K562 (cell line): ENCODE data around the gene SBK3. TPM values are rescaled to one million over a fixed set of nuclear protein-coding genes. Genes with fewer than 3 reads are reported as not detected.

ENCODE experiments used
- CBFA2T2 ChIP-seq: fragments of 450-650 bp; conservative IDR thresholded peaks from 2 replicates; pipeline ENCODE4 v1.6.1; 2017; ENCODE audit warnings: mild to moderate bottlenecking
- ESRRB ChIP-seq: fragments of 250-450 bp; sonication (Bioruptor Pico); IDR thresholded peaks from 2 replicates; pipeline ENCODE4 v1.5.0; 2020; ENCODE audit warnings: mild to moderate bottlenecking, moderate library complexity, borderline replicate concordance
- FOXM1 ChIP-seq, 2 experiments: fragments of 450-650 bp in 1 of 2; sonication (generic) in 1 of 2; formaldehyde crosslinking in 1 of 2; IDR thresholded peaks; 2 replicates each; pipeline versions ENCODE4 v1.6.1 to v1.9.0; 2017 to 2022; ENCODE audit warnings: low read depth in 2 of 2, mild to moderate bottlenecking in 2 of 2, missing genetic modification reagents in 1 of 2, moderate library complexity in 1 of 2
- MCM7 ChIP-seq, 2 experiments: fragments of 450-650 bp; IDR thresholded peaks; 2 replicates each; pipeline ENCODE4 v1.6.1; 2016 to 2018
- MTF1 ChIP-seq: fragments of 250-450 bp; sonication (Bioruptor Pico); IDR thresholded peaks from 2 replicates; pipeline ENCODE4 v1.9.0; 2021; ENCODE audit warnings: moderate library complexity, mild to moderate bottlenecking, inconsistent platforms, borderline replicate concordance
- MYBL2 ChIP-seq, 2 experiments: fragments of 450-650 bp in 1 of 2; sonication (generic) in 1 of 2; formaldehyde crosslinking in 1 of 2; IDR thresholded peaks; 2 replicates each; pipeline versions ENCODE4 v1.6.1 to v1.8.1; 2017 to 2022; ENCODE audit warnings: borderline replicate concordance in 1 of 2, inconsistent platforms in 1 of 2, low read depth in 1 of 2, mild to moderate bottlenecking in 1 of 2, missing genetic modification reagents in 1 of 2, moderate library complexity in 1 of 2
- NKRF ChIP-seq: fragments of 450-650 bp; IDR thresholded peaks from 2 replicates; pipeline ENCODE4 v1.6.1; 2016; ENCODE audit warnings: borderline replicate concordance
- RCOR1 ChIP-seq, 2 experiments: IDR thresholded peaks; 2 replicates each; pipeline ENCODE4 v1.6.1; 2012; ENCODE audit warnings: low read depth in 2 of 2, low read length in 2 of 2, borderline replicate concordance in 1 of 2, improper control_type of control experiment in 1 of 2
- RREB1 ChIP-seq: fragments of 250-450 bp; sonication (Bioruptor Pico); IDR thresholded peaks from 2 replicates; pipeline ENCODE4 v1.4.0; 2020
- SMAD2 ChIP-seq: fragments of 150-350 bp; IDR thresholded peaks from 2 replicates; pipeline ENCODE4 v1.6.1; 2014; ENCODE audit warnings: low read depth, mild to moderate bottlenecking, low read length
- SREBF2 ChIP-seq: sonication (generic); formaldehyde crosslinking; IDR thresholded peaks from 2 replicates; pipeline ENCODE4 v1.4.0; 2020; ENCODE audit warnings: mild to moderate bottlenecking, missing genetic modification reagents
- SRSF9 ChIP-seq: fragments of 200-400 bp; formaldehyde crosslinking; IDR thresholded peaks from 2 replicates; pipeline ENCODE4 v1.6.1; 2017; ENCODE audit warnings: low read depth, low read length, borderline replicate concordance
- YBX1 ChIP-seq: fragments of 450-650 bp; IDR thresholded peaks from 2 replicates; pipeline ENCODE4 v1.7.1; 2016; ENCODE audit warnings: mild to moderate bottlenecking
- ZNF354B ChIP-seq: fragments of 250-450 bp; sonication (Bioruptor Pico); IDR thresholded peaks from 2 replicates; pipeline ENCODE4 v1.4.0; 2020
- ZNF41 ChIP-seq: fragments of 250-450 bp; sonication (Bioruptor Pico); conservative IDR thresholded peaks from 2 replicates; pipeline ENCODE4 v1.4.0; 2020; ENCODE audit warnings: mild to moderate bottlenecking
- ZNF449 ChIP-seq: fragments of 250-450 bp; sonication (Bioruptor Pico); IDR thresholded peaks from 2 replicates; pipeline ENCODE4 v1.8.0; 2022; ENCODE audit warnings: moderate library complexity, mild to moderate bottlenecking, inconsistent platforms
- ZNF561 ChIP-seq: fragments of 450-650 bp; formaldehyde crosslinking; conservative IDR thresholded peaks from 2 replicates; pipeline ENCODE4 v1.4.0; 2020; ENCODE audit warnings: mild to moderate bottlenecking, moderate library complexity
- ZNF76 ChIP-seq: fragments of 250-450 bp; sonication (Bioruptor Pico); IDR thresholded peaks from 2 replicates; pipeline ENCODE4 v1.4.0; 2020; ENCODE audit warnings: mild to moderate bottlenecking, moderate library complexity, borderline replicate concordance
- ZNF766 ChIP-seq: fragments of 200-800 bp; sonication (Bioruptor generic); conservative IDR thresholded peaks from 2 replicates; pipeline ENCODE4 v1.6.1; 2016; ENCODE audit warnings: missing genetic modification characterization, missing compliant biosample characterization
- polyA plus RNA-seq, 8 experiments: library from polyadenylated mRNA; depleted of rRNA in 4 of 8; stranded (reverse) in 5 of 8; unstranded in 3 of 8; fragments of >200 nt; fragmentation: Nextera tagmentation in 2 of 8; fragmentation: Illumina TruSeq in 1 of 8; extraction: Ambion mirVana in 2 of 8; extraction: Trizol in 1 of 8; gene quantifications; 2 replicates each; pipeline versions ENCODE4 v1.2.1 to v1.2.3, GENCODE V29; 2011 to 2014; ENCODE audit warnings: inconsistent platforms in 1 of 8, missing spikeins in 1 of 8
- total RNA-seq, 7 experiments: library from RNA; depleted of rRNA in 6 of 7; stranded (reverse); fragments of >200 nt in 6 of 7; fragmentation: Illumina TruSeq in 2 of 7; extraction: Trizol in 2 of 7; gene quantifications; 2 replicates each; pipeline versions ENCODE4 v1.2.1 to v1.2.3, GENCODE V29; 2011 to 2021; ENCODE audit warnings: low replicate concordance in 1 of 7

SBK3 gene
- total and polyA plus RNA-seq, 9 of the 15 experiments (the other 6 are each of a cell fraction or from before 2014, with no cell fraction given) = 0.11 to 0.43 (median 0.13) TPM; not detected in 6

- TF ChIP-seq SRSF9 (no peak), ZNF354B (CRISPR knock-in tag) (no peak), RCOR1 (IDR thresholded peaks at IDR 0.05; ENCODE audit: borderline replicate concordance in 1 of 2, low read depth in 2 of 2, low read length in 2 of 2) (0 out of 4 replicates have a peak, but pooled peaks of 1 of the 2 experiments have one; percentile 61), ZNF766 (CRISPR knock-in tag) (no peak), YBX1 (no peak), RREB1 (no peak), MYBL2 (IDR thresholded peaks at IDR 0.05; ENCODE audit: low read depth) (no peak), MYBL2 (CRISPR knock-in tag; IDR thresholded peaks at IDR 0.05; ENCODE audit: borderline replicate concordance) (no peak), MTF1 (CRISPR knock-in tag) (no peak), FOXM1 (IDR thresholded peaks at IDR 0.05; ENCODE audit: low read depth) (no peak), FOXM1 (CRISPR knock-in tag; IDR thresholded peaks at IDR 0.05; ENCODE audit: low read depth) (no peak), ZNF449 (CRISPR knock-in tag) (no peak), SREBF2 (CRISPR knock-in tag) (no peak), ESRRB (CRISPR knock-in tag) (no peak), CBFA2T2 (peak; percentile 62), ZNF561 (CRISPR knock-in tag) (no peak), NKRF (no peak), MCM7 (IDR thresholded peaks at IDR 0.05) (no peak), SMAD2 (no peak), ZNF76 (no peak), ZNF41 (no peak)
These were observed 435 bp downstream of the SBK3 start (continued) for GRCh38 chr19:55544776-55545439.
